ENCODE measurements around the gene PRAMEF20. TPM values are rescaled to one million over a fixed set of nuclear protein-coding genes. Genes with fewer than 3 reads are reported as not detected.

Gene PRAMEF20
- total RNA-seq, 1 donor from 2014 or later, result not detected

GRCh38 chr1:13456904-13457532 is 46.8 kb downstream of the PRAMEF20 start:
- FAIRE-seq (no peak), DNase-seq (ENCODE audit: low spot score in 2 of 2) (no peak)

GRCh38 chr1:13461977-13462376 is 51.7 kb downstream of the PRAMEF20 start:
- DNase-seq (ENCODE audit: low spot score in 2 of 2), result no peak
- FAIRE-seq, result no peak

- DNase-seq (ENCODE audit: low spot score in 2 of 2), result no peak
- no peak for FAIRE-seq
Observed at GRCh38 chr1:13462682-13463081, 52.4 kb downstream of the PRAMEF20 start.

- DNase-seq (ENCODE audit: low spot score in 2 of 2) (no peak), FAIRE-seq (no peak)
Observed at GRCh38 chr1:13465515-13465914, 55.3 kb downstream of the PRAMEF20 start.

- DNase-seq (ENCODE audit: low spot score in 2 of 2) (peak in 1 of 2 donors; percentile 22), FAIRE-seq (no peak)
Observed at GRCh38 chr1:13469343-13469742, 59.1 kb downstream of the PRAMEF20 start.

Other genes with a start within 250 kb of the PRAMEF20 start
- not detected for gene HNRNPCL4, start 244.8 kb upstream of the PRAMEF20 start, total RNA-seq
- gene PRAMEF9, start 238.6 kb upstream of the PRAMEF20 start, total RNA-seq, result not detected
- not detected for gene PRAMEF13, start 209.0 kb upstream of the PRAMEF20 start, total RNA-seq
- gene PRAMEF18, start 184.3 kb upstream of the PRAMEF20 start, total RNA-seq, result not detected
- not detected for gene PRAMEF5, start 156.3 kb upstream of the PRAMEF20 start, total RNA-seq
- gene PRAMEF8, start 125.3 kb upstream of the PRAMEF20 start, total RNA-seq, result not detected
- gene PRAMEF33, start 106.9 kb upstream of the PRAMEF20 start, total RNA-seq, result not detected
- gene PRAMEF15, start 94.9 kb upstream of the PRAMEF20 start, total RNA-seq, result not detected
- not detected for gene PRAMEF14, start 63.3 kb upstream of the PRAMEF20 start, total RNA-seq
- not detected for gene PRAMEF19, start 38.5 kb upstream of the PRAMEF20 start, total RNA-seq
- gene PRAMEF17, start 20.8 kb upstream of the PRAMEF20 start, total RNA-seq, result not detected
- not detected for gene LRRC38, start 103.6 kb downstream of the PRAMEF20 start, total RNA-seq
- 4.1 TPM for gene PDPN, start 173.4 kb downstream of the PRAMEF20 start, total RNA-seq